ENCODE measurements around the gene FUT2.
"Not testable (repeated sequence)": the region's sequence is repeated elsewhere in the genome, so short reads cannot be mapped to it uniquely, and the experiment has no call there.

FUT2 gene

GRCh38 chr19:48671446-48671995 lies 24.2 kb upstream of the FUT2 start:
- no peak for DNase-seq

DNA sequence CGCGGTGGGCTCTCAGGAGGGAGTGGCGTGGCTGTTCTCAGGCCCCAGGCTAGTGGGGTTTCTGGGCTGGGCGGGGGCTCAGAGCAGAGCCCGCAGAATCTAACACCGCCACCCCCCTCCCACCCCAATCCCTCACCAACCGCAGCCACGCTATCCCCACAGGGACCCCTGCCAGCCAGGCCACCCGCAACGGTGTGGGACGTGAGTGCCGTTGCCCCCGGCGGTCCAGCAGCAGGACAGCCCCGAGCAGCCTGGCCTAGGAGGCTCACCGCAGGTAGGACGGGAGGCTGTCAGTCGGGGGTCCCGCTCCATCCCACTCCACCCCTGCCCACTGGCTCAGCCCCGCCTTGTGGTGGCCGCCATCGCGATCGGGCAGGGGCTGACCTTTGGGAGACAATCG lies 22.8 kb upstream of the FUT2 start, which contains the start of gene NTN5:
Gene NTN5 (minus strand): TSS at position 24 of the 400 bp plus-strand sequence. CDS start 2,031 bp downstream, outside the sequence.
- no peak for DNase-seq

GRCh38 chr19:48673436-48674100 lies 22.2 kb upstream of the FUT2 start:
- DNase-seq = no peak

- DNase-seq = no peak
Observed at GRCh38 chr19:48674216-48674809, 21.5 kb upstream of the FUT2 start.

DNA sequence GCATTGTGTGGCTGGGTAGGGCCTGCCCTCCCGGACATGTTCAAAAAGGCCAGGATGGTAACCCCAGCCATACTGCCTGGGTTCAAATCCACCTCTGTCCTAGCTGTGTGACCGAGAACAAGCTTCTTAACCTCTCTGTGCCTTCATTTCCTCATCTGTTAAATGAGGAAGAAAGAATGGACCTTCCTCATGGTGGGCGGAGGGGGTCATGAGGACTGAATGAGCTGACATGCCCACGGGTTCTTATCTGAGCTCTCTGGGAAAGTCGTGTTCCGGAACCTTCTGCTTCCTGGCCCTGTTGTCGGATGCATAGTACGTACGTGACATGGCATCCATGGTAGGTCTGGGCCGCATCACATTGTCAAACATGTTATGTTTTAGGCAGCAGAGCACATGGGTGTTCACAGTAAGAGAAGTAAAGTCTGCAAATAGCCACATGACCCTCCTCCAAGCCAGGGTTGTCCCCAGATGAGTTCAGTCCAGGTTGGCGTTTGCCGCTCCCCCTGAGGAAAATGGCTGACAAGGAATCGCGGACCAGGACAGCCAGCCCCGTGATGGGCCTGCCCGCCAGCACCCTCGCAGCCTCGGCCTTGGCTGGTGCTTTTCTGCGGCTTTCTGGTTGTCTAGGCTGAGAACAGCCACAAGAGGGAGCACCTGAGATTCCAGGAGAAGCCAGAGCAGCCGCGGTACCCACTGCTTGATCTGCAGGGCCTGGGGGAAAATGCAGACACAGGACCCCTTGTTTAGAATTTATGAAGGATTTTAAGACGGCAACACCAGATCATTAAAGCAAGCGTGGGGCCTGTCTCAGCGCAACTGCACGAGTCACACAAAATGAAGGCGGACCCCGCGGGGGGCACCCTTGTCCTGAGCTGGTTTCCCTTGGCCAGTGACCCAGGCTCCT lies 20.6 kb upstream of the FUT2 start:
- peak; percentile 64 for DNase-seq

- no peak for DNase-seq
Observed at GRCh38 chr19:48676487-48676886, 19.3 kb upstream of the FUT2 start.

- no peak for DNase-seq
Observed at GRCh38 chr19:48676887-48677286, 18.9 kb upstream of the FUT2 start.

DNA sequence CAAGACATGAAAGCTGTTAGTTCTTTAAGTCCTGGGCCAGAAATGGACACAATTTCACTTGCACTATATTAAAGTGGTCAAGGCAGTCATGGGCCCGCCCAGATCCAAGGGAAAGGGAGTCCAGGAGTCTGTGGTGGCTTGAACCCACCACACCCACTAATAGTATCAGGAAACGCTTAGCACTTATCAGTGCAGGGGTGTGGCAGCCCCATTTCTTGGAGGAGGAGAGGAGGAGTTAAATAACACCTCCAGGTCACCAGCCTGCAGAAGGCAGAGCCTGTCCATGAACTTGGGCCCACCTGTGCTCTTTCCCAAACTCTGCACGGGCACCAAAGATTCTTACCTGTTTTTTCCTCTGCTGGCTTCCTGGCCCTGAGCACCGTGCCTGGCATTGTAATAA lies 17.6 kb upstream of the FUT2 start:
- no peak for DNase-seq

GRCh38 chr19:48680006-48680405 lies 15.8 kb upstream of the FUT2 start:
- DNase-seq = not testable (repeated sequence)

DNA sequence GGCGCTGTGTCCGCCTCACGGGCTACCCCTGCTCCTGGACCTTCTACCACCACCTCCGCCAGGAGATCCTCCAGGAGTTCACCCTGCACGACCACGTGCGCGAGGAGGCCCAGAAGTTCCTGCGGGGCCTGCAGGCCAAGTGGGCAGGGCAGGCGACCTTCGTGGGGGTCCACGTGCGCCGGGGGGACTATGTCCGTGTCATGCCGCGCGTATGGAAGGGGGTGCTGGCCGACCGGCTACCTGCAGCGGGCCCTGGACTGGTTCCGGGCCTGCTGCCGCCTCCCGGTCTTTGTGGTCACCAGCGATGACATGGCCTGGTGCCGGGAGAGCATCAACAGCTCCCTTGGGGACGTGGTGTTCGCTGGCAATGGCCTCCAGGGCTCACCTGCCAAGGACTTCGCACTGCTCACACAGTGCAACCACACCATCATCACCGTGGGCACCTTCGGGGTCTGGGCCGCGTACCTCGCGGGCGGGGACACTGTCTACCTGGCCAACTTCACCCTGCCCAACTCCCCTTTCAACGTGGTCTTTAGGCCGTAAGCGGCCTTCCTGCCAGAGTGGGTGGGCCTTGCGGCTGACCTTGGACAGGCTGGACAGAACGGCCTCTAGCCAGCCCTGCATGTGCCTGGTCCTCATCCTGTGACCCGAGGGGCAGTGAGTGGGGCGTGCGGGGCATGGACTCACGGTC lies 15.2 kb upstream of the FUT2 start:
- no peak for DNase-seq

GRCh38 chr19:48681127-48681470 lies 14.7 kb upstream of the FUT2 start:
- DNase-seq = no peak

- peak; percentile 49 for DNase-seq
Observed at GRCh38 chr19:48683349-48683748, 12.4 kb upstream of the FUT2 start.

DNA sequence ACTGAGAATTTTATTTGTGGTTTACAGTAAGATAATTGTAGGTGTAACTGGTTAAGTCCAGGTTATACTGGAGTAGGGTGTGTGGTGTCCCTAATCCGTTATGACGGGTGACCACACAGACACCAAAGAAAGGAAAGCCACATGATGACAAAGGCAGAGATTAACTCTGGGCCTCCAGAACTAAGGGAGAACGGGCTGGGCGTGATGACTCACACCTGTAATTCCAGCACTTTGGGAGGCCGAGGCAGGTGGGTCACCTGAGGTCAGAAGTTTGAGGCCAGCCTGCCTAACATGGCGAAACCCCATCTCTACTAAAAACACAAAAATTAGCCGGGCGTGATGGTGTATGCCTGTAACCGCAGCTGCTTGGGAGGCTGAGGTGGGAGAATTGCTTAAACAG lies 10.2 kb upstream of the FUT2 start:
- DNase-seq = no peak

GRCh38 chr19:48686088-48686487 lies 9.7 kb upstream of the FUT2 start:
- no peak for DNase-seq

- not testable (repeated sequence) for DNase-seq
Observed at GRCh38 chr19:48686637-48687036, 9.1 kb upstream of the FUT2 start.

GRCh38 chr19:48687776-48688175 lies 8.0 kb upstream of the FUT2 start:
- DNase-seq = no peak

- DNase-seq = no peak
Observed at GRCh38 chr19:48689449-48689848, 6.3 kb upstream of the FUT2 start.

- DNase-seq = not testable (repeated sequence)
Observed at GRCh38 chr19:48693629-48694028, 2.1 kb upstream of the FUT2 start.

DNA sequence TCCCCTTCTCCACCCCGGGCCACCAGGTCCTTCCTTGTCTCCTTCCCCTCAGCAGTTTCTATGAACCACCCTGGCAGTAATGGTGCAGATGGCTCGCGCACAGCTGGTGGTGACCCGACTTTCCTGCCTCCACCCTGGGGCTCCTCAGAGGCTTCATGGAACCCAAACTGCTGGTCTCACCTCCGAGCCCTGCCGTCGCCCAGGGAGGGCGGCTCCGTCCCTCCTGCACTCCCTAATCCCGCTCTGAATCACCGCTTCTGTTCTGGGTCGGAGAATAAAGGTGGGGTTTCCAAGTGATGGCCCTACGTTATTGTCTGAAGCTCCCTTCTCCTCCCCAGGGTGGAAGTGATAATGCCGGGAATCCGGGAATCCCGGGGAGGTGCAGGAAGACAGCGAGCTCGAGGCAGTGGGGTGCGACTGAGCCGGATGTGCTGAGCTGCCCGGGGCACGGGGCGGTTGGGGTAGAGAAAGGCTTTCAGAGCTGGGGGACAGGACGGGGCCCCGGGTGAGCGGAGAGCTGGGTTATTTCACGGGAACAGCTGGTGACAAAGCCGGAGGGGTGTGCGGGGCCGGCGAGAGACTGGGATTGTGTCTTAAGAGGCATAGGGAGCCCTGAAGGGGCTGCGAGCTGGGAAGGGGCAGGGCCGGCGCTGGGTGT lies 711 bp downstream of the FUT2 start:
- DNase-seq = no peak

DNA sequence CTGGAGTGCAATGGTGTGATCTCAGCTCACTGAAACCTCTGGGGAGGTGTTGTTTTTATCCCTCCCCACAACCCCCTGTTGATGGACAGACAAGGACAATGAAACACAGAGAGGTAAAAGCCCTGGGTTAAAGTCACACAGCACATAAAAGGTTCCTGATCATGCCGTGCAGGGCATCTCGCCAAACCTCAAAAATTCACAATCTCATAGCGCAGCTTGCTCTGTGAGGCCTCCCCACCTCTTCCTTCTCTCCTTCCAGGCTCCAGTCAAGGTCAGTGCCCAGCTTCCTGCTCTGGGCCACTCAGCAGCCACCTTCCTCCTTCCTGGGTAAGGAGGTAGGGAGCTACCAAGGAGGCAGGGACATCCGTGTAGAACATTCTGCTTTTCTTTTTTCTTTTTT lies 2.3 kb downstream of the FUT2 start:
- DNase-seq = no peak

DNA sequence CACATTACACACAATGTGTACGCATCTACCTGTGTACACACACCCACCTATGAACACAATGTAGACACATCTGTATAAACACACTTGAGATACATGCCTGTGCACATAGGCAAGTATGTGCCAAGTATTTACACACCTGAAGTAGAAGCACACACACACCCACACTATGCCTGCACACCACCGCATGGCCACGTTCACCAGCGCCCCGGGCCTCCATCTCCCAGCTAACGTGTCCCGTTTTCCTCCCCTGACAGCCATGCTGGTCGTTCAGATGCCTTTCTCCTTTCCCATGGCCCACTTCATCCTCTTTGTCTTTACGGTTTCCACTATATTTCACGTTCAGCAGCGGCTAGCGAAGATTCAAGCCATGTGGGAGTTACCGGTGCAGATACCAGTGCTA lies 6.9 kb downstream of the FUT2 start:
- DNase-seq = no peak

DNA sequence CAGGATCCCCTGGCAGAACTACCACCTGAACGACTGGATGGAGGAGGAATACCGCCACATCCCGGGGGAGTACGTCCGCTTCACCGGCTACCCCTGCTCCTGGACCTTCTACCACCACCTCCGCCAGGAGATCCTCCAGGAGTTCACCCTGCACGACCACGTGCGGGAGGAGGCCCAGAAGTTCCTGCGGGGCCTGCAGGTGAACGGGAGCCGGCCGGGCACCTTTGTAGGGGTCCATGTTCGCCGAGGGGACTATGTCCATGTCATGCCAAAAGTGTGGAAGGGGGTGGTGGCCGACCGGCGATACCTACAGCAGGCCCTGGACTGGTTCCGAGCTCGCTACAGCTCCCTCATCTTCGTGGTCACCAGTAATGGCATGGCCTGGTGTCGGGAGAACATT lies 7.5 kb downstream of the FUT2 start:
- no peak for DNase-seq

Measured in NCI-H2227 treated with DMSO at 0.1 percent for 48 hours (cell line).